HCT116 (cell line): ENCODE measurements around the gene CDHR3. TPM values are rescaled to one million over a fixed set of nuclear protein-coding genes. Genes with fewer than 3 reads are reported as not detected.

Source experiments
- ATAC-seq: fragments of 200-7000 bp; cut with Tn5 transposase; 2 replicates; pipeline ENCODE4 v1.9.1; 2020; ENCODE audit warnings: mild to moderate bottlenecking, moderate library complexity
- BruUV-seq: library from RNA; stranded (reverse); fragments of 400-500 nt; replicated peaks from 2 replicates; lab custom pipeline; 2021; lab: Mats Ljungman, UMichigan
- CTCF ChIA-PET: fragments of 300-600 bp; sonication (Branson Sonifier 250); formaldehyde crosslinking; loops from one replicate; lab custom pipeline; 2021; ENCODE audit warnings: antibody characterized with exemption; lab: Charles Lee
- POLR2A ChIA-PET: fragments of 300-600, 350-600 bp; sonication (Branson Sonifier 250); formaldehyde crosslinking; loops from one replicate; lab custom pipeline; 2021; ENCODE audit warnings: antibody characterized with exemption; lab: Charles Lee
- RAD21 ChIA-PET, 2 experiments: fragments of 300-600 bp; sonication (Branson Sonifier 250); formaldehyde crosslinking; loops; one replicate each; lab custom pipeline; 2023; ENCODE audit warnings: low total read pairs in 2 of 2; ENCODE audit not compliant: uncharacterized antibody in 2 of 2, unreplicated experiment in 2 of 2, low non-redundant PET in 1 of 2; lab: Charles Lee
- DNase-seq: peaks from one replicate; pipeline ENCODE4 v3.0.0-alpha.2; 2010; ENCODE audit warnings: low read depth, low spot score
- H2AFZ ChIP-seq: fragments of 200-600 bp; shearing (Covaris generic), sonication (generic); 2 replicates; pipeline ENCODE4 v1.6.1; 2017; ENCODE audit warnings: low read depth, mixed run types, mixed read lengths, antibody characterized with exemption, low read length; ENCODE audit not compliant: poor library complexity, severe bottlenecking
- H3K27ac ChIP-seq: 2 replicates; pipeline ENCODE4 v1.5.1; 2012; ENCODE audit warnings: low read depth, low read length
- H3K27me3 ChIP-seq: fragments of 200-600 bp; sonication (generic); 2 replicates; pipeline ENCODE4 v1.6.1; 2016; ENCODE audit warnings: mixed run types, low read length, mixed read lengths; ENCODE audit not compliant: insufficient read depth
- H3K36me3 ChIP-seq, 2 experiments: fragments of 200-500 bp in 1 of 2; fragments of 200-600 bp in 1 of 2; sonication (Bioruptor generic) in 1 of 2; sonication (generic) in 1 of 2; 2 replicates each; pipeline versions ENCODE4 v1.5.1 to v1.6.1; 2014 to 2016; ENCODE audit warnings: low read length in 2 of 2, inconsistent platforms in 1 of 2, mixed read lengths in 1 of 2, mixed run types in 1 of 2; ENCODE audit not compliant: insufficient read depth in 2 of 2, control insufficient read depth in 1 of 2
- H3K4me1 ChIP-seq, 2 experiments: fragments of 200-600 bp in 1 of 2; sonication (generic) in 1 of 2; 2 replicates each; pipeline versions ENCODE4 v1.5.1 to v1.6.1; 2012 to 2017; ENCODE audit warnings: low read length in 2 of 2, inconsistent platforms in 1 of 2, mild to moderate bottlenecking in 1 of 2, mixed read lengths in 1 of 2, mixed run types in 1 of 2, moderate library complexity in 1 of 2; ENCODE audit not compliant: insufficient read depth in 2 of 2, control insufficient read depth in 1 of 2
- H3K4me2 ChIP-seq: fragments of 200-600 bp; sonication (generic); 2 replicates; pipeline ENCODE4 v1.6.1; 2017; ENCODE audit warnings: mixed run types, low read length, mixed read lengths
- H3K4me3 ChIP-seq, 2 experiments: fragments of 200-600 bp in 1 of 2; sonication (generic) in 1 of 2; replicated peaks in 1 of 2; 2 replicates each; pipeline ENCODE4 v1.5.1; 2011 to 2016; ENCODE audit warnings: low read length in 2 of 2, control low read depth in 1 of 2, low read depth in 1 of 2, mild to moderate bottlenecking in 1 of 2, mixed read lengths in 1 of 2, mixed run types in 1 of 2
- H3K79me2 ChIP-seq: fragments of 200-600 bp; sonication (generic); 2 replicates; pipeline ENCODE4 v1.6.1; 2017; ENCODE audit warnings: mild to moderate bottlenecking, mixed run types, low read length, moderate library complexity, mixed read lengths; ENCODE audit not compliant: insufficient read depth
- H3K9ac ChIP-seq: fragments of 200-600 bp; sonication (generic); 2 replicates; pipeline ENCODE4 v1.6.1; 2016; ENCODE audit warnings: low read length, mixed read lengths
- H3K9me2 ChIP-seq: fragments of 200-600 bp; sonication (generic), shearing (Covaris generic); 2 replicates; pipeline ENCODE4 v1.6.1; 2017; ENCODE audit warnings: mixed run types, mild to moderate bottlenecking, moderate library complexity; ENCODE audit not compliant: insufficient read depth
- H3K9me3 ChIP-seq, 2 experiments: fragments of 200-500 bp in 1 of 2; fragments of 200-600 bp in 1 of 2; sonication (Bioruptor generic) in 1 of 2; sonication (generic) in 1 of 2; 2 replicates each; pipeline ENCODE4 v1.6.1; 2014 to 2017; ENCODE audit warnings: low read length in 2 of 2, mixed read lengths in 2 of 2, inconsistent platforms in 1 of 2, low read depth in 1 of 2, mild to moderate bottlenecking in 1 of 2, mixed run types in 1 of 2, moderate library complexity in 1 of 2; ENCODE audit not compliant: control insufficient read depth in 1 of 2, insufficient read depth in 1 of 2
- H4K20me1 ChIP-seq: fragments of 200-600 bp; sonication (generic), shearing (Covaris generic); 2 replicates; pipeline ENCODE4 v1.6.1; 2017; ENCODE audit warnings: mixed run types, mild to moderate bottlenecking, moderate library complexity; ENCODE audit not compliant: insufficient read depth
- ATF3 ChIP-seq: IDR thresholded peaks from 2 replicates; pipeline ENCODE4 v1.6.1; 2012
- CBX3 ChIP-seq: IDR thresholded peaks from 2 replicates; pipeline ENCODE4 v1.6.1; 2012; ENCODE audit warnings: low read depth
- CEBPB ChIP-seq: IDR thresholded peaks from 2 replicates; pipeline ENCODE4 v1.6.1; 2012; ENCODE audit warnings: low read depth
- EZH2phosphoT487 ChIP-seq: fragments of 200-600 bp; IDR thresholded peaks from 2 replicates; pipeline ENCODE4 v1.6.1; 2018; ENCODE audit warnings: antibody characterized with exemption, borderline replicate concordance
- MAX ChIP-seq: IDR thresholded peaks from 2 replicates; pipeline ENCODE4 v1.6.1; 2012
- POLR2A ChIP-seq: IDR thresholded peaks from 2 replicates; pipeline ENCODE4 v1.7.0; 2011; ENCODE audit warnings: borderline replicate concordance; ENCODE audit not compliant: insufficient read depth, insufficient read length; ENCODE audit errors: extremely low read depth
- POLR2AphosphoS5 ChIP-seq: IDR thresholded peaks from 2 replicates; pipeline ENCODE4 v1.6.1; 2011; ENCODE audit warnings: mild to moderate bottlenecking, low read depth, low read length, moderate library complexity
- SP1 ChIP-seq: IDR thresholded peaks from 2 replicates; pipeline ENCODE4 v1.6.1; 2012; ENCODE audit warnings: low read depth
- SRF ChIP-seq: IDR thresholded peaks from 2 replicates; pipeline ENCODE4 v1.6.1; 2012; ENCODE audit warnings: low read depth
- YY1 ChIP-seq: IDR thresholded peaks from 2 replicates; pipeline ENCODE4 v1.6.1; 2011; ENCODE audit warnings: low read length, low read depth, moderate library complexity, mild to moderate bottlenecking; ENCODE audit not compliant: insufficient replicate concordance; ENCODE audit errors: extremely low read depth
- ZBTB33 ChIP-seq: IDR thresholded peaks from 2 replicates; pipeline ENCODE4 v1.6.1; 2011; ENCODE audit warnings: mild to moderate bottlenecking, low read length, moderate library complexity; ENCODE audit not compliant: insufficient replicate concordance; ENCODE audit errors: extremely low read depth
- ZFX ChIP-seq: fragments of 450-650 bp; IDR thresholded peaks from 2 replicates; pipeline ENCODE4 v1.6.1; 2017
- ZNF274 ChIP-seq: fragments of 200-500 bp; sonication (Bioruptor generic); IDR thresholded peaks from 2 replicates; pipeline ENCODE4 v1.6.1; 2014; ENCODE audit warnings: mild to moderate bottlenecking, low read depth, low read length, inconsistent platforms
- intact Hi-C: fragments of 100-400 bp; cut with micrococcal nuclease; formaldehyde crosslinking; loops from 2 replicates; pipeline ENCODE4 v1.10.0; 2022
- total RNA-seq: library from RNA; stranded (reverse); gene quantifications from one replicate; pipeline ENCODE4 v1.2.1, GENCODE V29; 2021; ENCODE audit not compliant: unreplicated experiment

The CDHR3 gene
- total RNA-seq, 1 experiment from 2014 or later = 5.5 TPM

GRCh38 chr7:105926131-105926530 lies 36.9 kb upstream of the CDHR3 start:
- no peaks in the 10 kb centered on the region for H3K27me3 ChIP-seq
- no peaks in the 10 kb centered on the region for H3K4me1 ChIP-seq
- ATAC-seq (no peak), DNase-seq (no peak)
- H3K9me3 ChIP-seq = no peaks in the 10 kb centered on the region
- no peak overlapping the region for H3K9ac ChIP-seq
- H3K36me3 ChIP-seq = peaks cover 0 to 8% of the 10 kb centered on the region in 2 experiments; a peak in 2 of 4 replicates
- no peak overlapping the region for H3K4me3 ChIP-seq
- H2AFZ ChIP-seq = no peak overlapping the region
- no peak overlapping the region for H3K27ac ChIP-seq
- ChIA-PET RAD21 (no interaction called here), CTCF (no interaction called here), POLR2A (no interaction called here)
- H3K9me2 ChIP-seq = no peaks in the 10 kb centered on the region
- BruUV-seq = no TSS peak
- H3K4me2 ChIP-seq = no peak overlapping the region
- intact Hi-C loops = no loop called here
- no peaks in the 10 kb centered on the region for H3K79me2 ChIP-seq
- no peaks in the 10 kb centered on the region for H4K20me1 ChIP-seq
- TF ChIP-seq ZNF274 = no peak
- TF ChIP-seq CBX3 = no peak
- TF ChIP-seq CEBPB = no peak
- no peak for TF ChIP-seq ZBTB33
- TF ChIP-seq ZFX = no peak
- TF ChIP-seq SRF = no peak
- no peak for TF ChIP-seq ATF3
- TF ChIP-seq POLR2AphosphoS5 = no peak
- TF ChIP-seq POLR2A = no peak
- no peak for TF ChIP-seq EZH2phosphoT487
- no peak for TF ChIP-seq YY1
- TF ChIP-seq MAX = no peak
- TF ChIP-seq SP1 = no peak
